GM19372 (cell line): ENCODE data around the gene PERP.
A peak's percentile ranks its signal among the peaks of the same experiment; 100 is the strongest.
"Not testable (repeated sequence)": the region's sequence is repeated elsewhere in the genome, so short reads cannot be mapped to it uniquely, and the experiment has no call there.

Experiments used
- ATAC-seq: cut with Tn5 transposase; IDR thresholded peaks from one replicate; pipeline ENCODE4 v1.9.1; 2021; ENCODE audit warnings: mild to moderate bottlenecking, low read depth, moderate library complexity; ENCODE audit not compliant: unreplicated experiment

The PERP gene

GRCh38 chr6:138107078-138107751, at the start of gene PERP:
Gene PERP, minus strand, starts transcription at chr6:138107419. Its CDS starts 79 bp downstream, at chr6:138107340.
- ATAC-seq = peak; percentile 84

GRCh38 chr6:138155443-138155842, 48.2 kb upstream of the PERP start:
- ATAC-seq = no peak

- ATAC-seq = no peak
Measured at GRCh38 chr6:138146544-138146943, 39.3 kb upstream of the PERP start.

- ATAC-seq = peak; percentile 56
Measured at GRCh38 chr6:138145402-138145801, 38.2 kb upstream of the PERP start.

- no peak for ATAC-seq
Measured at GRCh38 chr6:138142806-138143205, 35.6 kb upstream of the PERP start.

GRCh38 chr6:138129190-138129589, 22.0 kb upstream of the PERP start:
- ATAC-seq = no peak

GRCh38 chr6:138128096-138128495, 20.9 kb upstream of the PERP start:
- ATAC-seq = no peak

GRCh38 chr6:138124096-138124495, 16.9 kb upstream of the PERP start:
- ATAC-seq = no peak

- no peak for ATAC-seq
Measured at GRCh38 chr6:138119976-138120375, 12.8 kb upstream of the PERP start.

- ATAC-seq = not testable (repeated sequence)
Measured at GRCh38 chr6:138119229-138119628, 12.0 kb upstream of the PERP start.

- no peak for ATAC-seq
Measured at GRCh38 chr6:138117376-138117914, 10.2 kb upstream of the PERP start.

- ATAC-seq = no peak
Measured at GRCh38 chr6:138116661-138116999, 9.4 kb upstream of the PERP start.

- ATAC-seq = peak; percentile 65
Measured at GRCh38 chr6:138115877-138116660, 8.8 kb upstream of the PERP start.

GRCh38 chr6:138115201-138115600, 8.0 kb upstream of the PERP start:
- no peak for ATAC-seq

GRCh38 chr6:138113588-138114210, 6.5 kb upstream of the PERP start:
- no peak for ATAC-seq

- no peak for ATAC-seq
Measured at GRCh38 chr6:138110229-138110628, 3.0 kb upstream of the PERP start.

GRCh38 chr6:138109042-138109997, 2.1 kb upstream of the PERP start:
- ATAC-seq = no peak

GRCh38 chr6:138107752-138108592, 753 bp upstream of the PERP start:
- no peak for ATAC-seq

- ATAC-seq = no peak
Measured at GRCh38 chr6:138106665-138107077, 548 bp downstream of the PERP start.
